ENCODE results near the gene DTNB. TPM values are rescaled to one million over a fixed set of nuclear protein-coding genes. Genes with fewer than 3 reads are reported as not detected.
A peak's percentile ranks its signal among the peaks of the same experiment; 100 is the strongest.

The DTNB gene
- total RNA-seq, 1 experiment from 2014 or later = 25.1 TPM

DNA sequence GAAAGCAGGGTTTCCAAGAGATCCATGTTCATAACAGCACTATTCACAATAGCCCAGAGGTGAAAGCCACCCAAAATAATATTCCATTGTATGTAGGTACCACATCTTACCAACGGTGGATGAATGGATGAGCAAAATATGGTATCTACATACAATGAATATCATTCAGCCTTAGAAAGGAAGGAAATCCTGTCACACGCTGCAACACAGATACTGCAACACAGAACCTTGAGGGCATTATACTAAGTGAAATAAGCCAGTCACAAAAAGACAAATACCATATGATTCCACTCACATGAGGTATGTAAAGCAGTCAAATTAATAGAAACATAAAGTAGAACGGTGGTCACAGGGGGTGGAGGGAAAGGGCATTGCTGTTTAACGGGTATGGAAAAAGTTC lies 155.7 kb downstream of the DTNB start:
- Histone ChIP-seq H3K27ac (no peak overlapping the region), H3K4me1 (no peaks in the 10 kb centered on the region), H3K4me3 (no peak overlapping the region), H3K36me3 (0 out of 2 replicates have a peak, but pooled peaks cover 4% of the 10 kb centered on the region), H3K9me3 (replicated peaks) (0 out of 2 replicates have a peak, but pooled peaks cover 3% of the 10 kb centered on the region), H3K27me3 (no peaks in the 10 kb centered on the region)
- no peak for DNase-seq

DNA sequence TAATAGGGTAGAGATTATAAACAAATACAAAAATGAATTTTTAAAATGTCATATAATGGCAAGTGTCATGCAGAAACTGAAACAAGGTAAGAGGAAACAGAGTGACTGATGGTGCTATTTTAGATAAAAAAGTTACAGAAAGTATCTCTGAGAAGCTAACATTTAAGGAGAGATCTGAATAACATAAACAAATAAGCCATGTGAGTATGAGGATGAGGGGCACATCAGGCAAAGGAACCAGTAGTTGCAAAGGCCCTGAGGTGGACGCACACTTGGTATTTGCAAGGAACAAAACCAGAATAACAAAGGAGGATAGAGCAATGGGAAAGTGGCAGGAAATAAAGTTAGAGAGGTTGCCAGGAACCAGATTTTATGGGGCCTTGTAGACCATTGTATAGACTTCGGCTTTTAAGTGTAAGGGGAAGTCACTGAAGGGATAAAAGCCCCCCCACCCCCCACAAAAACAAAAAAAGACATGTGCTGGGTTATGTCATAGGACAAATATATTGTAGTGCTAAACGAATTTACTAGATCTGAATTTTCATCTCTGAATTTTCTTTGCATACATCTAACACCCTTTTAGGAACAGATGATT lies 159.2 kb downstream of the DTNB start:
- H3K4me1 ChIP-seq = no peaks in the 10 kb centered on the region
- DNase-seq = no peak
- H3K27ac ChIP-seq = no peak overlapping the region
- no peak overlapping the region for H3K4me3 ChIP-seq
- 0 out of 2 replicates have a peak, but pooled peaks cover 3% of the 10 kb centered on the region for H3K9me3 ChIP-seq (replicated peaks)
- H3K36me3 ChIP-seq = 0 out of 2 replicates have a peak, but pooled peaks cover 7% of the 10 kb centered on the region
- no peaks in the 10 kb centered on the region for H3K27me3 ChIP-seq

DNA sequence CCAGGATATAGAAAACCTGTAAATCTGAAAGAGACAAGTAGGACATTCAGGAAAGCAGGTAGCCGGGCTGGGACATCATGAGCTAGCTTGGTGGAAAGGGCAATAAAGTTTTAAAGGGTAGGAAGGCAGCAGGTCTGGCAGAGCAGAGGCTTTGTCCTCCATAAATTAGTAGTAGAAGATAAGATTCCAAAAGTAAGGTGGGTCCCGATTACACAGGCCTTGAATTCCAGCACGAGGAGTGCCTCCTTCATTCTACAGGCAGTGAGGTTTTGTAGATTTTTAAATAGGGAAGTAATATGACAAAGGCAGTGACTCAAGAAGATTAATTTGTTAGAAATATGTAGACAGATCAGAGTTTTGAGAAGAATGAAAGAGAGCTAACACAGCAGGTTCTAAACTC lies 160.7 kb downstream of the DTNB start:
- no peak for DNase-seq
- Histone ChIP-seq H3K9me3 (replicated peaks) (0 out of 2 replicates have a peak, but pooled peaks cover 3% of the 10 kb centered on the region), H3K4me3 (no peak overlapping the region), H3K27me3 (no peaks in the 10 kb centered on the region), H3K36me3 (peaks cover 7% of the 10 kb centered on the region; the same call in 1 of the 2 replicates), H3K27ac (no peak overlapping the region), H3K4me1 (no peaks in the 10 kb centered on the region)

DNA sequence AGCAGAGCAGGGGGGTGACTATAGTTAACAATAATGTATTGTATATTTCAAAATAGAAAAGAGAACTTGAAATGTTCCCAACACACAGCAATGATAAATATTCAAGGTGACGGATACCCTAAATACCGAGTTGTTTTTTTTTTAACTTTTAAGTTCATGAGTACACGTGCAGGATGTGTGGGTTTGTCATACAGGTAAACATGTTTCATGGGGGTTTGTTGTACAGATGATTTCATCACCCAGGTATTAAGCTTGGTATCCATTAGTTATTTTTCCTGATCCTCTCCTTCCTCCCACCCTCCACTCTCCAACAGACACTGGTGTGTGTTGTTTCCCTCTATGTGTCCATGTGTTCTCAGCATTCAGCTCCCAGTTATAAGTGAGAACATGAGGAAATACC lies 167.2 kb downstream of the DTNB start:
- H3K36me3 ChIP-seq = no peaks in the 10 kb centered on the region; the same call in 1 of the 2 replicates

DNA sequence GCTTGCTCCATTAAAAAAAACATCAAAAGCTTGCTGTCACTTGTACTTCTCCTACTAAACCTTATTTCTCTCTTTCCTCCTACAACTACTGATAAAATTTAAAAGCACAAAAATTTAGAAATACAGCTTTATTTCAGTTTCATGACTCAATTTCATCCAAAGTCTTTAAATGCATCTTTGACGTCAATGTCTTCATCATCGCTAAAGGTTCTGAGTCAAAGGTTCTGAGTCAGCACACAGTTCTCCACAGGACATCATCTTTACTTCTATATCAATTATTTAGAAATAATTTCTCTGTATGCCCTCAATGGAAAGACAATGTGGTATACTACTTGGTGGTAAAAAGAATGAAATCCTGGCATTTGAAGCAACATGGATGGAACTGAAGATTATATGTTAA lies 167.8 kb downstream of the DTNB start:
- H3K27ac ChIP-seq = no peak overlapping the region
- no peaks in the 10 kb centered on the region for H3K4me1 ChIP-seq
- H3K4me3 ChIP-seq = no peak overlapping the region
- H3K9me3 ChIP-seq (replicated peaks) = no peaks in the 10 kb centered on the region
- H3K36me3 ChIP-seq = no peaks in the 10 kb centered on the region; the same call in 1 of the 2 replicates
- H3K27me3 ChIP-seq = no peaks in the 10 kb centered on the region
- DNase-seq = no peak

More for the DNA sequence above, 167.2 kb downstream of the DTNB start:
- Histone ChIP-seq H3K4me1 (no peaks in the 10 kb centered on the region), H3K9me3 (replicated peaks) (no peaks in the 10 kb centered on the region), H3K27me3 (no peaks in the 10 kb centered on the region), H3K4me3 (no peak overlapping the region), H3K27ac (no peak overlapping the region)
- no peak for DNase-seq

DNA sequence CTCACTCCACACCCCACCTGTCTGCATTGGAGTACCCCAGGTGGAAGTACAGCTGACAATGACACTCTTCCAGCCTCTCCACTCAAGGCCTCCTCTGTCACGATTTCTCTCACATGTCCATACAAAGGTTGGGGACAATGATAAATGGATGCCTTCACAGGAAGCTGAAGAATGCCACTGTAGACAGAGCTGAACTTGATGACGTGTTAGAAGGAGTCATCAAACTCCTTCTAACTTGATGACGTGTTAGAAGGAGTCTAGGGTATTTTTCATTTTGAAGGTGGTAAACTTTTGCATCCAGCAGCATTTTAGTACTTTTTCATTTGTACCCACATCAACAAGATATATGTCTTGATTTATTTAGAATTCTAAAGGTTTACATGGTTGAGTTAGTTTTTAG lies 168.2 kb downstream of the DTNB start:
- Histone ChIP-seq H3K27ac (no peak overlapping the region), H3K9me3 (replicated peaks) (no peaks in the 10 kb centered on the region), H3K36me3 (no peaks in the 10 kb centered on the region; the same call in 1 of the 2 replicates), H3K4me1 (no peaks in the 10 kb centered on the region), H3K27me3 (no peaks in the 10 kb centered on the region), H3K4me3 (no peak overlapping the region)
- DNase-seq = no peak

DNA sequence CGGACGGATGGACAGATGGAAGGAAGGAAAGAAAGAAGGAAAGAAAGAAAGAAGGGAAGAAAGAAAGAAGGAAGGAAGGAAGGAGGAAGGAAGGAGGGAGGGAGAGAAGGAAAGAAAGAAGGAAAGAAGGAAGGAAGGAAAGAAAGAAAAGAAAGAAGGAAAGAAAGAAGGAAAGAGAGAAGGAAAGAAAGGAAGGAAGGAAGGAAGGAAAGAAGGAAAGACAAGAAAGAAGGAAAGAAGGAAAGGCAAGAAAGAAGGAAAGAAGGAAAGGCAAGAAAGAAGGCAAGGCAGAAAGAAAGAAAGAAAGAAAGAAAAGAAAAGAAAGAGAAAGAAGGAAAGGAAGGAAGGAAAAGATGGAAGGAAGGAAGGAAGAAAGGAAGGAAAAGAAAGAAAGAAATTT lies 169.1 kb downstream of the DTNB start:
- Histone ChIP-seq H3K36me3 (no peaks in the 10 kb centered on the region; the same call in 1 of the 2 replicates), H3K4me1 (no peaks in the 10 kb centered on the region), H3K9me3 (replicated peaks) (no peaks in the 10 kb centered on the region), H3K4me3 (no peak overlapping the region), H3K27me3 (no peaks in the 10 kb centered on the region), H3K27ac (no peak overlapping the region)
- no peak for DNase-seq

DNA sequence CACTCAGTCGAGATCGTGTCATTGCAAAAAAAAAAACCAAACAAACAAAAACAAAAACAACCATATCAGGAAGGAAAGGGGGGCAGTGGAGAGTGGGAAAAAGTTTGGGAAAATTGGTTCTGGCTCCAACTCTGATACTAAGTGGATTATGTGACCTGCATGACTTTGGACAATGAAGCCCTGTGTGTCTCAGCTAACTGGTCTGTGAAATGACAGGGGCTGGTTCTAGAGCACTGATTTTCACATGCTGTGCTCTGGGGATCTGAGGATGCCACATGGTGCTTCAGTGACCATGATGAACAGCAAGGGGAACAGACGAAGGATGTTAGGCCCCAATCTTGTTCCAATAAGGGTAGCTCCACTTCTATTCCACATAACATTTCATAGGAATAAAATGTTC lies 174.2 kb downstream of the DTNB start:
- no peaks in the 10 kb centered on the region for H3K27me3 ChIP-seq
- no peaks in the 10 kb centered on the region for H3K36me3 ChIP-seq
- no peaks in the 10 kb centered on the region for H3K9me3 ChIP-seq (replicated peaks)
- H3K4me1 ChIP-seq = no peaks in the 10 kb centered on the region
- no peak for DNase-seq
- H3K4me3 ChIP-seq = no peak overlapping the region
- H3K27ac ChIP-seq = no peak overlapping the region

DNA sequence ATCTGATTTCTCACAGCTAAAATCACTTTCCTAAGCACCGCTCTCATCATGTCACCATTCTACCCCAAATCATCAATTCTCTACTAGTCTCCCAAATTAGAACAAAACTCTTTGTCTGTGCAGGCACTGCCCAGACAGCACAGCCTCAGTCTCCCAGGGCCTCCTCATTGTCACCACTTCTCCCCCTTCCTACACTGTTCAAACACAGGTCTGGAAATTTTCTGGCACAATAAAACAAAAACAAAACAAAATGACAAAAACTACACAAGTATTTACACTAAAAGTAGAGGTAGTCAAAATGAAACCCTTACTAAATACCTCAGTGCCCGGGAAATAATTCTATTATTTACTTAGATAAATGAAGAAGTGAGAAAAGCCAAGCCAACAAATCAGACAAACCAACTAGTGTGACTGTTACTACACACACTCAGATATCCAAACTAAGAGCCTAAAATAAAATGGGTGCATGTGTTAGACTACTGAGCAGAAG lies 175.4 kb downstream of the DTNB start:
- no peak for DNase-seq
- Histone ChIP-seq H3K36me3 (no peaks in the 10 kb centered on the region), H3K9me3 (replicated peaks) (no peaks in the 10 kb centered on the region), H3K27ac (no peak overlapping the region), H3K27me3 (no peaks in the 10 kb centered on the region), H3K4me3 (no peak overlapping the region), H3K4me1 (peaks cover 5% of the 10 kb centered on the region)

DNA sequence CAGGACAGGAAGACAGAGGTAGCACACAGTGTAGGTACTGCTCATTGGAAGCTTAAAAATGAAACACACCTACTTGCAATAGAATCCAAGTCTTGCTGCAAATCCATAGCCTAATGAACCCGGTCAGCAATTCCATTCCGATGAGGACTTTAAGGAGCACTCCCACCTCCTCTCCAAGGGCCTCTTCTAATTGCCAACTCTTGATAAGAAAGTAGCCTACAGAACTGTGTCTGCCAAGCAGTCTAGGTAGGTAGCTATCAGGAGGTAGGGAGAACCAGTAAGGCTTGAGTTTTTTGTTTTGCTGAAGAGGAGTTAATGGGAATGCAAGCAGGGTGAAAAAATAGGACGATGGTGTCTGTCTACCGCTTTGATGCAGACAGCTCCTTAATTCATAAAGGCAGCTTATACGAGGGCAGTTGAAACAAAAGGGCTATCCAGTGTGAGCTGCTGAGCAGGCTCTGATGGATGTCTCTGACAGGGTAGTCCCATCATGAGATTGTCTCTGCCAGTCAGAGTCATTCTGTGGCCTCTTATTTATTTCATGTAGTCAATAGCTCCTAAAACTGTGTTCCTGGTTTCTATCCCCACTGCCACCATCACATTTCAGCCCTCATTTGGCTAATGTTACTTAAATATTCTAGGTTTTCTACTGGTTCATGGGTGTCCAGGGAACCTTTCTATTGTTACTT lies 176.0 kb downstream of the DTNB start:
- Histone ChIP-seq H3K4me3 (no peak overlapping the region), H3K36me3 (no peaks in the 10 kb centered on the region), H3K27me3 (no peaks in the 10 kb centered on the region), H3K27ac (no peak overlapping the region), H3K9me3 (replicated peaks) (no peaks in the 10 kb centered on the region), H3K4me1 (peaks cover 9% of the 10 kb centered on the region)
- no peak for DNase-seq

DNA sequence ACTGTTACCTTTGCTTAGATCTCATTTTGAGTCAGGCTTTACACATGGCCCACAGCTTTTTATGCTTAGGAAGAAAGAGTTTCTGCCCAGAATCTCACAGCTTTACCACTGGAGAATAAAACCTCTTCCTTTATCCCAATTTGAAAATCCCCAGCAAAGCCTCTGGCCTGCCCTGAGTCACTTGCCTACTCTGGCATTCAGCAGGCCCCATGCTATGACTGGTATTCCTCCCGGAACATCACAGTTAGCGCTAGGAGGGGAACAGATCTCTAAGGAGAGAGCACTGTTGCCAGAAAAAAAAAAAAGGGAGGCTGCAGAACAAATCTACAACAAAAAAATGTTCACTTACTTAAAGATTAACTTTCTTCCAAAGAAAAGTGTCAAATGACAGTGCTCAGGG lies 178.8 kb downstream of the DTNB start:
- Histone ChIP-seq H3K4me3 (no peak overlapping the region), H3K9me3 (replicated peaks) (0 out of 2 replicates have a peak, but pooled peaks cover 2% of the 10 kb centered on the region), H3K36me3 (no peaks in the 10 kb centered on the region), H3K4me1 (peaks cover 14% of the 10 kb centered on the region), H3K27me3 (no peaks in the 10 kb centered on the region), H3K27ac (no peak overlapping the region)
- DNase-seq = no peak

DNA sequence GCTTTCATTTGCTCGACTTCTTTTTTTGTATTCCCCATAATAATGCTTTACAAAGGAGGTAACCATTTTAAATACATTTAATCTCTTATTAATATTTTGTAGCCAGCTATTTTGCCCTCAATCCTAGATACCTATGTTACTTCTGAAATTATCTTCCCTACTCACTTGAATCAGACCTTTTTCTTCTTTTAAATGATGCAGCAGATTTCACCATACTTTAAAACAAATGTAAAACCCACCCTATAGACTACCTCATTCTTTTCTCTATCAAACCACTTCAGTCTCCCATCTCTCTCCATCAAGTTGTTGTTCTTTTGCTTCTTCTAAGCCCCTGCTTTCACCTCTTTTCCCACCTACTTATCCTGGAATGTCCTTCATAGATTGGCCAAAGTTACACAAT lies 180.2 kb downstream of the DTNB start:
- Histone ChIP-seq H3K4me1 (peaks cover 14% of the 10 kb centered on the region), H3K36me3 (no peaks in the 10 kb centered on the region), H3K27me3 (no peaks in the 10 kb centered on the region), H3K27ac (no peak overlapping the region), H3K4me3 (no peak overlapping the region), H3K9me3 (replicated peaks) (0 out of 2 replicates have a peak, but pooled peaks cover 2% of the 10 kb centered on the region)
- DNase-seq = no peak

DNA sequence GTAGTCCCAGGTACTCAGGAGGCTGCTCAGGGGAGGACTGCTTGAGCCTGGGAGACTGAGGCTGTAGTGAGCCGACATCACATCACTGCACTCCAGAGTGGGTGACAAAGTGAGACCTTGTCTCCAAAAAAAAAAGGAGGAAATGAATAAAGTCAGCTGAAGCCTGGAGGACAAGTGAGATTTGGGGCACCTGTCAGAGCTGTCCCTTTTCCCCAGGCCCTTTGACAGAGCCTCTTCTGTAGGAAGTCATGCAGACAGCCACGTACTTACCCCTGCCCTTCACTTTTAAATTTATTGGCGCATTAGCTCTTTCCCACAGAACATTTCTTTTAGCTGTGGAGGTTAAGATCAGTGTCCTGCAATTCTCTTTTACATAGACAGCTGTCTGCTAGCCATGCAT lies 180.7 kb downstream of the DTNB start:
- no peak overlapping the region for H3K27ac ChIP-seq
- H3K9me3 ChIP-seq (replicated peaks) = 0 out of 2 replicates have a peak, but pooled peaks cover 2% of the 10 kb centered on the region
- H3K27me3 ChIP-seq = no peaks in the 10 kb centered on the region
- DNase-seq = peak in 1 of 2 experiments; percentile 61
- peaks cover 14% of the 10 kb centered on the region for H3K4me1 ChIP-seq
- H3K36me3 ChIP-seq = no peaks in the 10 kb centered on the region
- no peak overlapping the region for H3K4me3 ChIP-seq

DNA sequence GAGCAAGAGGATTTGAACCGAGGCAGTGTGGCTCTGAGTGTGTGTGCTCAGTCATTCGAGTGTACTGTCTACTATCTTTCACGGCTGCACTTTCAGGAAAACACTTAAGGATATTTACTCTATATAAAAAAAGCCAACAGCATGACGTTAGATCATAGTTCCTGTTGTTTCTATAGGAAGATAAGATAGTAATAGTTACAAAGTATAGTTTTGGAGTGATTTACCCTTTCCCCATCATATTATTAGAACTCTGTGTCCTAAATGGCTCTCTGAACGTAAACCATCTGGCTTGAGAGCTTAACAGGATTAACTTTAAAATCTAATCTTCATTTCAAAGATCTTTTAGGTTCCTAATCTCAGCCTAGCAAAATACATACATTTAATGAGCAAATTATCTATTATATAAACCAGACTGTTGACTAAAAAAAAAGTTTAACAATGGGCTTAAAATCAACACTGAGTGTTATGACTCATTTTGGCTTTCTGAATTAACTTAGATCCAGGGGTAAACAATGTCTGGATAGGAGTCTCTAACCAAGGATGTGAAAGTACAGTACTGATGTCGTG lies 181.3 kb downstream of the DTNB start:
- no peak for DNase-seq
- Histone ChIP-seq H3K36me3 (no peaks in the 10 kb centered on the region), H3K9me3 (replicated peaks) (0 out of 2 replicates have a peak, but pooled peaks cover 2% of the 10 kb centered on the region), H3K4me1 (peaks cover 14% of the 10 kb centered on the region), H3K4me3 (no peak overlapping the region), H3K27ac (no peak overlapping the region), H3K27me3 (no peaks in the 10 kb centered on the region)

DNA sequence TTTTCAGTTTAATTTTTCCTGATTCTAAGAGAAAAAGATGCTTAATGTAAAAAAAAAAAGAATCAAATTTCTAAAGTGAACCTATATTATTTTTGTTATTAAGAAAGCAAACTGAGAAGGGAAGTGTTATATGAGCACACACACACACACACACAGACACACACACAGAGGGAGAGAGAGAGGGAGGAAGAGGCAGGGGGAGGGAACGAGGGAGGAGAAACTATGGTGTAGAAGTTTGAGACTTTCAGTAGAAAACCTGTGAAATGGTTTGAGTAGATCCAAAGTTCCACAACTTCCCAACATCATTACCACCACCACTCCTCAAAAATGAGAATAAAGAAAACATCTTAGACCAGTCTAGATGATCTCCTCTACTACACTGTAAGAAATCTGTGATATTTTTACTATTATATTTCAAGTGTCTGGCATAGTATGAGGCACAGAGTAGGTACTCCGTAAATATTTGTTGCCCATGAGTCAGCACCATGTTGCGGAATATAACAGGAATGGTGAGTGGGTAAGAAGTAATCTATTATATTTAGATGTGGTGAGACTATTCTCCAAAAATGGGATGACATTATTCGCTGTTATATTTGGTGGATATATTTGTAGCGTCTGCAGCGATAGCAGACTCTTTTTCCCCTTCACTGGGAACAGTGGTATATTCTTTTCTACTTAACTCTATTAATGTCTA lies 182.2 kb downstream of the DTNB start:
- H3K4me3 ChIP-seq = no peak overlapping the region
- H3K27me3 ChIP-seq = no peaks in the 10 kb centered on the region
- 0 out of 2 replicates have a peak, but pooled peaks cover 2% of the 10 kb centered on the region for H3K9me3 ChIP-seq (replicated peaks)
- H3K36me3 ChIP-seq = no peaks in the 10 kb centered on the region
- no peak for DNase-seq
- peaks cover 14% of the 10 kb centered on the region for H3K4me1 ChIP-seq
- no peak overlapping the region for H3K27ac ChIP-seq

Data from SJCRH30 (cell line).